Smooth muscle cell of the brain vasculature (primary cell): ENCODE measurements around the gene CIZ1.
"Not testable (repeated sequence)": the region's sequence is repeated elsewhere in the genome, so short reads cannot be mapped to it uniquely, and the experiment has no call there.

Source experiments
- DNase-seq: peaks from one replicate; pipeline ENCODE4 v3.0.0-alpha.2; 2012; ENCODE audit warnings: low read depth, low spot score

The CIZ1 gene

GRCh38 chr9:128146591-128147120 lies 44.7 kb downstream of the CIZ1 start:
- no peak for DNase-seq

- no peak for DNase-seq
Measured at GRCh38 chr9:128145951-128146351, 45.4 kb downstream of the CIZ1 start.

- DNase-seq, result no peak
Measured at GRCh38 chr9:128145536-128145935, 45.8 kb downstream of the CIZ1 start.

GRCh38 chr9:128144239-128145181 lies 46.9 kb downstream of the CIZ1 start:
- DNase-seq, result no peak

GRCh38 chr9:128143525-128144238 lies 47.7 kb downstream of the CIZ1 start:
- no peak for DNase-seq

- no peak for DNase-seq
Measured at GRCh38 chr9:128142596-128142995, 48.8 kb downstream of the CIZ1 start.

- no peak for DNase-seq
Measured at GRCh38 chr9:128142061-128142460, 49.3 kb downstream of the CIZ1 start.

GRCh38 chr9:128141604-128142003 lies 49.8 kb downstream of the CIZ1 start:
- no peak for DNase-seq

GRCh38 chr9:128139621-128140020 lies 51.8 kb downstream of the CIZ1 start:
- no peak for DNase-seq

GRCh38 chr9:128138001-128138400 lies 53.4 kb downstream of the CIZ1 start:
- no peak for DNase-seq

- DNase-seq, result no peak
Measured at GRCh38 chr9:128136816-128137793, 54.3 kb downstream of the CIZ1 start.

GRCh38 chr9:128135561-128135960 lies 55.8 kb downstream of the CIZ1 start:
- not testable (repeated sequence) for DNase-seq

- not testable (repeated sequence) for DNase-seq
Measured at GRCh38 chr9:128132139-128132538, 59.2 kb downstream of the CIZ1 start.

- DNase-seq, result not testable (repeated sequence)
Measured at GRCh38 chr9:128131346-128131745, 60.0 kb downstream of the CIZ1 start.

GRCh38 chr9:128130651-128131050 lies 60.7 kb downstream of the CIZ1 start:
- DNase-seq, result not testable (repeated sequence)

- not testable (repeated sequence) for DNase-seq
Measured at GRCh38 chr9:128129976-128130590, 61.3 kb downstream of the CIZ1 start.

GRCh38 chr9:128128836-128129590 lies 62.4 kb downstream of the CIZ1 start:
- DNase-seq, result no peak

GRCh38 chr9:128127990-128128835 lies 63.2 kb downstream of the CIZ1 start:
- peak; percentile 78 for DNase-seq

- peak; percentile 46 for DNase-seq
Measured at GRCh38 chr9:128127568-128127989, 63.8 kb downstream of the CIZ1 start, which contains the start of gene PTGES2. TSS of gene PTGES2 (minus strand) at chr9:128127729. CDS start at chr9:128127717, 12 bp downstream.
